Mesenchymal stem cell (in vitro differentiated cells and primary cell): ENCODE measurements around the gene PIK3R5.

ENCODE experiments used
- DNase-seq: peaks from one replicate; pipeline ENCODE4 v3.0.0-alpha.2; 2013
- H2AFZ ChIP-seq: one replicate; pipeline ENCODE4 v1.6.1; 2013; ENCODE audit warnings: low read depth, mild to moderate bottlenecking, control low read depth, inconsistent platforms, low read length, moderate library complexity
- H2AK5ac ChIP-seq: 2 replicates; pipeline ENCODE4 v1.6.1; 2013; ENCODE audit warnings: low read length, moderate library complexity, mild to moderate bottlenecking, inconsistent platforms; ENCODE audit not compliant: severe bottlenecking
- H2BK120ac ChIP-seq: one replicate; pipeline ENCODE4 v1.6.1; 2013; ENCODE audit warnings: low read depth, mild to moderate bottlenecking, inconsistent platforms, low read length, moderate library complexity
- H2BK12ac ChIP-seq, 2 experiments: one replicate each; pipeline ENCODE4 v1.6.1; 2013; ENCODE audit warnings: inconsistent platforms in 2 of 2, low read length in 2 of 2, mild to moderate bottlenecking in 2 of 2, moderate library complexity in 2 of 2, control low read depth in 1 of 2
- H2BK15ac ChIP-seq: one replicate; pipeline ENCODE4 v1.6.1; 2013; ENCODE audit warnings: mild to moderate bottlenecking, low read depth, inconsistent platforms; ENCODE audit not compliant: poor library complexity, severe bottlenecking
- H2BK5ac ChIP-seq: 2 replicates; pipeline ENCODE4 v1.6.1; 2013; ENCODE audit warnings: low read depth, mild to moderate bottlenecking, low read length, control low read depth, inconsistent platforms; ENCODE audit not compliant: poor library complexity, severe bottlenecking
- H3K14ac ChIP-seq, 2 experiments: one replicate each; pipeline ENCODE4 v1.6.1; 2013; ENCODE audit warnings: inconsistent platforms in 2 of 2, low read length in 2 of 2, control low read depth in 1 of 2, mild to moderate bottlenecking in 1 of 2, moderate library complexity in 1 of 2
- H3K18ac ChIP-seq, 2 experiments: one replicate each; pipeline ENCODE4 v1.6.1; 2013; ENCODE audit warnings: inconsistent platforms in 2 of 2, low read length in 2 of 2, control low read depth in 1 of 2, low read depth in 1 of 2, mild to moderate bottlenecking in 1 of 2
- H3K23ac ChIP-seq, 2 experiments: one replicate each; pipeline ENCODE4 v1.6.1; 2013; ENCODE audit warnings: inconsistent platforms in 2 of 2, low read length in 2 of 2, mild to moderate bottlenecking in 2 of 2, moderate library complexity in 2 of 2, control low read depth in 1 of 2
- H3K27ac ChIP-seq: 2 replicates; pipeline ENCODE4 v1.5.1; 2013; ENCODE audit warnings: mild to moderate bottlenecking, moderate library complexity, low read length, control low read depth, inconsistent platforms; ENCODE audit not compliant: poor library complexity, severe bottlenecking
- H3K27me3 ChIP-seq, 2 experiments: 2 replicates each; pipeline versions ENCODE4 v1.6.1 to v1.7.0; 2013; ENCODE audit warnings: low read length in 2 of 2, mild to moderate bottlenecking in 2 of 2, moderate library complexity in 2 of 2, control low read depth in 1 of 2, inconsistent platforms in 1 of 2; ENCODE audit not compliant: control insufficient read depth in 1 of 2, insufficient read depth in 1 of 2
- H3K36me3 ChIP-seq, 2 experiments: 2 replicates each; pipeline versions ENCODE4 v1.6.1 to v1.7.0; 2013; ENCODE audit warnings: low read length in 2 of 2, control low read depth in 1 of 2, inconsistent platforms in 1 of 2, low read depth in 1 of 2, mild to moderate bottlenecking in 1 of 2; ENCODE audit not compliant: insufficient read depth in 2 of 2, control insufficient read depth in 1 of 2
- H3K4ac ChIP-seq, 2 experiments: one replicate each; pipeline ENCODE4 v1.6.1; 2013; ENCODE audit warnings: inconsistent platforms in 2 of 2, low read length in 2 of 2, mild to moderate bottlenecking in 2 of 2, moderate library complexity in 2 of 2, control low read depth in 1 of 2, low read depth in 1 of 2
- H3K4me1 ChIP-seq: 2 replicates; pipeline ENCODE4 v1.6.1; 2013; ENCODE audit warnings: low read depth, low read length, control low read depth; ENCODE audit not compliant: control insufficient read depth, insufficient read depth
- H3K4me2 ChIP-seq: 2 replicates; pipeline ENCODE4 v1.6.1; 2013; ENCODE audit warnings: low read length, mild to moderate bottlenecking, inconsistent platforms; ENCODE audit not compliant: poor library complexity, severe bottlenecking
- H3K4me3 ChIP-seq, 2 experiments: 2 replicates each; pipeline versions ENCODE4 v1.5.1 to v1.7.0; 2013; ENCODE audit warnings: low read length in 2 of 2, mild to moderate bottlenecking in 2 of 2, control low read depth in 1 of 2, low read depth in 1 of 2; ENCODE audit not compliant: insufficient read depth in 1 of 2
- H3K79me1 ChIP-seq: replicated peaks from 2 replicates; pipeline ENCODE4 v1.6.1; 2013; ENCODE audit warnings: mild to moderate bottlenecking, control low read depth, low read length, inconsistent platforms; ENCODE audit not compliant: poor library complexity, severe bottlenecking
- H3K9ac ChIP-seq: 2 replicates; pipeline ENCODE4 v1.7.0; 2013; ENCODE audit warnings: mild to moderate bottlenecking, low read length, moderate library complexity
- H3K9me3 ChIP-seq: 2 replicates; pipeline ENCODE4 v1.7.0; 2013; ENCODE audit warnings: mild to moderate bottlenecking, low read length; ENCODE audit not compliant: control insufficient read depth
- H4K8ac ChIP-seq: one replicate; pipeline ENCODE4 v1.6.1; 2013; ENCODE audit warnings: inconsistent platforms, mild to moderate bottlenecking, low read length, moderate library complexity
- H4K91ac ChIP-seq: one replicate; pipeline ENCODE4 v1.6.1; 2013; ENCODE audit warnings: mild to moderate bottlenecking, low read length, inconsistent platforms
- WGBS: methylation state at CpG from one replicate; pipeline ENCODE4 v1.1.7; 2013; ENCODE audit warnings: mixed read lengths; 5-methylcytosine and 5-hydroxymethylcytosine counted together

The PIK3R5 gene

GRCh38 chr17:8925141-8925540 is 40.4 kb downstream of the PIK3R5 start:
- no peak overlapping the region for H2AFZ ChIP-seq
- peaks cover 2% of the 10 kb centered on the region for H3K4me1 ChIP-seq
- no peak overlapping the region for H3K4me3 ChIP-seq
- H3K23ac ChIP-seq, result no peak overlapping the region
- no peak overlapping the region for H3K18ac ChIP-seq
- H3K79me1 ChIP-seq, result no peaks in the 10 kb centered on the region
- H3K9me3 ChIP-seq, result peaks cover 49% of the 10 kb centered on the region
- no peak overlapping the region for H4K91ac ChIP-seq
- no peaks in the 10 kb centered on the region for H3K36me3 ChIP-seq
- no peak overlapping the region for H3K4me2 ChIP-seq
- no peak overlapping the region for H3K27ac ChIP-seq
- no peak overlapping the region for H4K8ac ChIP-seq
- no peak overlapping the region for H3K14ac ChIP-seq
- no peak overlapping the region for H3K4ac ChIP-seq
- no peak overlapping the region for H2AK5ac ChIP-seq
- no peak overlapping the region for H2BK5ac ChIP-seq
- no peak for DNase-seq
- H2BK15ac ChIP-seq, result no peak overlapping the region
- no peaks in the 10 kb centered on the region for H3K27me3 ChIP-seq
- H3K9ac ChIP-seq, result no peak overlapping the region
- no peak overlapping the region for H2BK12ac ChIP-seq
- H2BK120ac ChIP-seq, result no peak overlapping the region

GRCh38 chr17:8924595-8924994 is 40.9 kb downstream of the PIK3R5 start:
- Histone ChIP-seq H3K4me3 (no peak overlapping the region), H2BK5ac (no peak overlapping the region), H3K27me3 (no peaks in the 10 kb centered on the region), H3K27ac (no peak overlapping the region), H3K18ac (no peak overlapping the region), H3K4ac (no peak overlapping the region), H3K9me3 (peaks cover 44% of the 10 kb centered on the region), H2AK5ac (no peak overlapping the region), H4K8ac (no peak overlapping the region), H3K23ac (no peak overlapping the region), H2BK120ac (no peak overlapping the region), H2BK15ac (no peak overlapping the region), H3K9ac (no peak overlapping the region), H3K4me2 (no peak overlapping the region), H3K4me1 (peaks cover 2% of the 10 kb centered on the region), H2BK12ac (no peak overlapping the region), H3K79me1 (no peaks in the 10 kb centered on the region), H3K36me3 (no peaks in the 10 kb centered on the region), H4K91ac (no peak overlapping the region), H3K14ac (no peak overlapping the region), H2AFZ (no peak overlapping the region)
- DNase-seq, result no peak
- 80% methylated on average over 6 of the region's 6 CpGs for WGBS

- no peak for DNase-seq
- Histone ChIP-seq H2BK12ac (no peak overlapping the region), H3K18ac (no peak overlapping the region), H3K27me3 (no peaks in the 10 kb centered on the region), H3K9ac (no peak overlapping the region), H3K36me3 (no peaks in the 10 kb centered on the region), H3K23ac (no peak overlapping the region), H2AFZ (no peak overlapping the region), H3K4me3 (no peak overlapping the region), H2BK15ac (no peak overlapping the region), H3K27ac (no peak overlapping the region), H3K4me2 (no peak overlapping the region), H4K8ac (no peak overlapping the region), H2BK120ac (no peak overlapping the region), H3K9me3 (peaks cover 36% of the 10 kb centered on the region), H3K79me1 (no peaks in the 10 kb centered on the region), H2BK5ac (no peak overlapping the region), H4K91ac (no peak overlapping the region), H3K4me1 (peaks cover 2% of the 10 kb centered on the region), H3K14ac (no peak overlapping the region), H3K4ac (no peak overlapping the region), H2AK5ac (no peak overlapping the region)
- WGBS, result no CpG with 5 or more reads among the region's 1 CpG
Measured at GRCh38 chr17:8923762-8924161, 41.7 kb downstream of the PIK3R5 start.

- Histone ChIP-seq H2BK5ac (no peak overlapping the region), H2BK12ac (no peak overlapping the region), H3K9ac (no peak overlapping the region), H3K4ac (no peak overlapping the region), H4K91ac (no peak overlapping the region), H3K79me1 (no peaks in the 10 kb centered on the region), H3K9me3 (peaks cover 29% of the 10 kb centered on the region), H3K14ac (no peak overlapping the region), H3K18ac (no peak overlapping the region), H3K4me3 (no peak overlapping the region), H3K27me3 (no peaks in the 10 kb centered on the region), H2BK120ac (no peak overlapping the region), H3K23ac (no peak overlapping the region), H3K4me2 (no peak overlapping the region), H2AK5ac (no peak overlapping the region), H3K4me1 (peaks cover 2% of the 10 kb centered on the region), H2BK15ac (no peak overlapping the region), H2AFZ (no peak overlapping the region), H3K27ac (no peak overlapping the region), H4K8ac (no peak overlapping the region), H3K36me3 (no peaks in the 10 kb centered on the region)
- DNase-seq, result no peak
- 71% methylated on average over 3 of the region's 4 CpGs for WGBS
Measured at GRCh38 chr17:8922928-8923327, 42.6 kb downstream of the PIK3R5 start.
